ENCODE measurements around the gene ERBB2.

- no peak for TF ChIP-seq CTCF (conservative IDR thresholded peaks at IDR 0.05)
- no peak for TF ChIP-seq ZFX (IDR thresholded peaks at IDR 0.05)
These were observed 32.7 kb downstream of the ERBB2 start for GRCh38 chr17:39732586-39732985.
